ENCODE results near the gene GALNT2. TPM values are rescaled to one million over a fixed set of nuclear protein-coding genes. Genes with fewer than 3 reads are reported as not detected.

The GALNT2 gene
- total and polyA plus RNA-seq, 2 of the 13 experiments (the other 11 are each of a cell fraction or from before 2014, with no cell fraction given), result 39.3 to 39.6 TPM

GRCh38 chr1:230171356-230172015 lies 104.4 kb downstream of the GALNT2 start:
- H3K27ac ChIP-seq (ENCODE audit: extremely low read length, insufficient read depth, low read length), result no peak overlapping the region
- no peak for DNase-seq (ENCODE audit: low spot score)
- H3K36me3 ChIP-seq (replicated peaks in 1 of 2; ENCODE audit: control insufficient read depth in 1 of 2, insufficient read depth in 2 of 2, low read length in 2 of 2), result no peaks in the 10 kb centered on the region
- in situ Hi-C loops (cut with HindIII; ENCODE audit: extremely low pct_ligation_motif_present, low pct_unique_long_range_greater_than_20kb) (no loop called here), intact Hi-C loops (cut with micrococcal nuclease; ENCODE audit: unreplicated experiment) (no loop called here)
- no peaks in the 10 kb centered on the region for H3K4me1 ChIP-seq (ENCODE audit: insufficient read depth, low read length)
- H3K4me2 ChIP-seq (ENCODE audit: low read depth, low read length), result no peak overlapping the region
- no peak overlapping the region for H3K4me3 ChIP-seq (replicated peaks in 1 of 3; ENCODE audit: insufficient read depth in 1 of 3, low read depth in 2 of 3, low read length in 3 of 3)
- no peaks in the 10 kb centered on the region; the same call in 1 of the 2 replicates for H4K20me1 ChIP-seq (ENCODE audit: insufficient read depth, low read length)
- H3K9ac ChIP-seq (ENCODE audit: insufficient read depth, low read depth, low read length), result no peak overlapping the region
- ChIA-PET POLR2A (no interaction called here), CTCF (ENCODE audit: low intra/inter-chr PET ratio, low total read pairs) (no interaction called here)
- peaks cover 7% of the 10 kb centered on the region for H3K79me2 ChIP-seq (ENCODE audit: insufficient read depth, low read length)
- no peak overlapping the region for H2AFZ ChIP-seq (ENCODE audit: low read length)
- ATAC-seq, result no peak
- no peaks in the 10 kb centered on the region for H3K27me3 ChIP-seq (ENCODE audit: control insufficient read depth in 1 of 2, insufficient read depth in 2 of 2, low read length in 2 of 2)
- no peak for TF ChIP-seq ZNF180 (CRISPR knock-in tag; IDR thresholded peaks at IDR 0.05; ENCODE audit: borderline replicate concordance, low read depth)
- no peak for TF ChIP-seq ARID4A (CRISPR knock-in tag; IDR thresholded peaks at IDR 0.05; ENCODE audit: borderline replicate concordance)
- no peak for TF ChIP-seq ELF4 (CRISPR knock-in tag; IDR thresholded peaks at IDR 0.05; ENCODE audit: borderline replicate concordance)
- TF ChIP-seq ZFY (CRISPR knock-in tag; IDR thresholded peaks at IDR 0.05), result no peak
- TF ChIP-seq POGZ (CRISPR knock-in tag; IDR thresholded peaks at IDR 0.05), result no peak
- TF ChIP-seq CHCHD3 (CRISPR knock-in tag; IDR thresholded peaks at IDR 0.05), result no peak
- TF ChIP-seq HNF1A (IDR thresholded peaks at IDR 0.05; ENCODE audit: low read depth), result no peak
- no peak for TF ChIP-seq HNF1A (CRISPR knock-in tag; IDR thresholded peaks at IDR 0.05; ENCODE audit: borderline replicate concordance)
- no peak for TF ChIP-seq ZNF543 (CRISPR knock-in tag; IDR thresholded peaks at IDR 0.05)
- no peak for TF ChIP-seq TMF1 (CRISPR knock-in tag; IDR thresholded peaks at IDR 0.05; ENCODE audit: low read depth)
- no peak for TF ChIP-seq PHF21A (CRISPR knock-in tag; IDR thresholded peaks at IDR 0.05)
- BruUV-seq (replicated peaks), result no TSS peak
- 95% methylated on average over 5 of the region's 5 CpGs for WGBS (ENCODE audit: low lambda C conversion rate)
- H3K9me3 ChIP-seq (ENCODE audit: low read length), result peaks cover 9% of the 10 kb centered on the region
- FAIRE-seq, result no peak

All from HepG2 (cell line).